GM21717 (cell line): ENCODE measurements around the gene AMIGO3.

Experiments
- ATAC-seq: cut with Tn5 transposase; IDR thresholded peaks from one replicate; pipeline ENCODE4 v1.9.1; 2021; ENCODE audit warnings: mild to moderate bottlenecking, moderate library complexity; ENCODE audit not compliant: unreplicated experiment

Gene AMIGO3

DNA sequence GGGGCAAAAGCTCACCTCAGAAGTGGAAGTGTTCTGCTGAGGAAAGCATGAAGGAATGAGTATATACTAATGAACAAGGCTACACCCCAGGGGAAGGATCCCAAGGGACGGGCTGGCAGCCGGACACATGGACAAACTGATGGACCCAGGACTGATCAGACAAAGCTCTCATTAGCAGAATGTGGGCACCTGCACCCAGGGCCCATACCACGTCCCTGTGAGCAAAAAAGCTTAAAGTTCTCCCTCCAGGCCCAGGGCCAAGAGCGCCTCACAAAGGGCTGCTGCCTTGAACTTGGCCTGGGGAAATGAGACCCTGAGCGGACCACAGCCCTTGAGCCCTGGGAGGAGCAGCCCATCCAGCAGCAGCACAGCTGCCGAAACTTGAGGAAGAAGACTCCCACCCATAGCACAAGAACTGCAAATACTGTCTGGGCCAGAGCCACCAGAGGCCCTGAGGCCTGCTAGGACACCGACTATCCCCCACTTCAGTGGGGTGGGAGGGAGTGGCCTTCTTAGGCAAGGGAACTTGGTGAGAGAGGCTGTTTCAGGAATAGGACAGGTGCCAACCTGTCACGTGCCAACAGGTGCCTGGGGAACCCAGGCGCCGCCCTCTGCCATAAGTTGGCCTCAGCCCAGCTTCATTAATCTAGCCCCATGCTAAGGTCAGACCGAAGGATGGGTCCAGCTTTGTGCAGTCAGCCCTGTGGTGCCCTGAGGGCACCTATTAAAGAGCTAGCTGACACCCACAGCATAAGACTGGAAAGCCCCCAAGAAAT is 6.6 kb upstream of the AMIGO3 start:
- ATAC-seq, result no peak

DNA sequence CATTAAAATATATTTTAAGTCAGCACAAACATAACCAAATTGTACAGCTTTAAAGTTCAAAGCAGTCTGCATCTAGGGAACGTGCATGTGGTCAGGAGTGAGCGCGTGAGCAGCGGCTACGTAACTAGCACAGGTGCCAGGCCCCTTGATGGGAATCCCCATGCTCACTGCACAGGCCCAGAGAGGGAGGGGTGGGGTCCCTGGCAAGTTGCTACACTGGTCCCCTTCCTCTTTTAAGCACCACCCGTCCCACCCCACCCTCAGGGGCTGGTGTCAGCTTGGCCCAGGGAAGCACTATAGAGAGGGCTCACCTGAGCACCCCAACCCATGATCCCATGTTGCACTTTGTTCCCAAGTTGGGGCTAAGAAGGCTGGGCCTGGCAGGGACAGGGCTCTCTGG is 5.1 kb upstream of the AMIGO3 start:
- no peak for ATAC-seq

DNA sequence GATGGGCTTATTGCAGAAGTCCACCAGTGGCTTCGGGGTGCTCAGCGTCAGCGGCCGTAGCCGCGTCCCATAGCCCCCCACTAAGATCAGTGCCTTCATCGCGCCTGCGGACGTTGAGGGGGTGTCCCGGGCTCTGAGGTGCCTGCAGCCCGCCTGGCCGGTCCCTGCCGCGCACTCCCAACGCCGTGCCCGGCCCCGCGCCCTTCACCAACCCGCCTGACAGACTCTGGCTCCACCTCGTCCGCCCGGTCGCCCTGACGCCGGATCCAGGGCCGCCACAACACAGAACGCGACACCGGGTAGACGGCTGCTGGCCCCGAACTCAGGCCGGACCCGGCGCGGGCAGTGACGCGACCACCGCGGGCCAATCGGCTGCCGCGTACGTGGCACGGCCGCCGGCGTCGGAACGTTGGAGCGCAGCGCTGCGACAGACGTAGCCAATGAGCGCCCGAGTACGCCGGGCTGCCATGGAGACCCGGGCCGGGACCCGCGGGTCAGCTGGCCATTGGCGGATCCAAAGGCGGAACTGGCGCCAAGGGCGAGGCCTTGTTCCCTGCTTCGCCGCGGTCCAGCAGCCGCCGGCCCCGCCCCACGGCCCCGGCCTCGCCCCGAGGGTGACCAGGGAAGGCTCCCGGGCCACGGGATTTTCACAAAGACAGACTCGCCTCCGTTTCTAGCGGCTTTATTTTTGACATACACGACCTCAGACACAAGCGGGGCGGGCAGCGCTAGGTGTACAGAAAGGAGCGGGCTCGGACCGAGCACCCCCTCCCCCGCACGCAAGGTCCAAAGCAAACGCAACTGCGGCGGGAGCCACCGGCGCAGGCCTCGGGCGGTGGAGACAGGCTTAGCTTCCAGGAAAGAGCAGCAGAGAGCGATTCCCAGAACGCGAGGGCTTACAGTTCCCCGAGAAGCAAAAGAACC is 4.4 kb upstream of the AMIGO3 start, which contains the start of gene GMPPB:
Gene GMPPB (minus strand): TSS at position 324 of the 924 bp plus-strand sequence. CDS start 225 bp downstream, at position 99.
- ATAC-seq, result peak; percentile 65

DNA sequence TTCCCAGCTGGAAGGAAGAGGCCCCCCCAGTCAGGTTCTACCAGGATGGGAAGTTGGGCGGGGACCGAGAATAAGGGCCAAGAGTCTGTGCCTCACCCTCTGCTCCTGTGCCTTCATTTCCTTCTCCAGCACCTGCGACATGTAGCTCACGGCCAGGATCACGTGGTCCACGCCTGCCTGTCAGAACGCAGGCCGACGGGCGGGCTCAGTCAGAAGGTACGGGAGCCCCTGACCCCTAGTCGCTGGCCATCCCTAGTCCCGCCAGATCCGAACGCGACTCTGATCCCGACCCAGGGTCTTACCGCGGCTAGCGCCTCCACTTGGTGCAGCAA is 3.8 kb upstream of the AMIGO3 start:
- peak; percentile 7 for ATAC-seq

DNA sequence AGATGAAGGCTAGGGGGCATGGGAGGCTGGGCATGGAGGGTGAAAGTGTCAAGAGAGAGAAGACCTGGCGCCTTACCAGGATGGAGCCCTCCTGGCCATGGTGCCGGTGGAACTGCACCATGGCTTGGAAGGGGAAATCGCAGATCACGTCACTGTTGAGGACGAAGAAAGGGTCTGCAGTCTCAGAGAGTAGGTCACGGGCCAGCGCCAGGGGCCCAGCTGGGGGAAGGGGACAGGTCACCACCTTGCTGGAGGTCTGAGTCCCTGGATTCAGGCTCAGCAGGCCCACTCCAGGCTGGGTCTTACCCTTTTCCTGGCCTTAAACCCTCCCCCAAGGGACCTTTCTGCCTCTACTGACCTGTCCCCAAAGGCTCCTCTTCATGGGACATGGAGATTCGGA is 3.4 kb upstream of the AMIGO3 start:
- ATAC-seq, result no peak

DNA sequence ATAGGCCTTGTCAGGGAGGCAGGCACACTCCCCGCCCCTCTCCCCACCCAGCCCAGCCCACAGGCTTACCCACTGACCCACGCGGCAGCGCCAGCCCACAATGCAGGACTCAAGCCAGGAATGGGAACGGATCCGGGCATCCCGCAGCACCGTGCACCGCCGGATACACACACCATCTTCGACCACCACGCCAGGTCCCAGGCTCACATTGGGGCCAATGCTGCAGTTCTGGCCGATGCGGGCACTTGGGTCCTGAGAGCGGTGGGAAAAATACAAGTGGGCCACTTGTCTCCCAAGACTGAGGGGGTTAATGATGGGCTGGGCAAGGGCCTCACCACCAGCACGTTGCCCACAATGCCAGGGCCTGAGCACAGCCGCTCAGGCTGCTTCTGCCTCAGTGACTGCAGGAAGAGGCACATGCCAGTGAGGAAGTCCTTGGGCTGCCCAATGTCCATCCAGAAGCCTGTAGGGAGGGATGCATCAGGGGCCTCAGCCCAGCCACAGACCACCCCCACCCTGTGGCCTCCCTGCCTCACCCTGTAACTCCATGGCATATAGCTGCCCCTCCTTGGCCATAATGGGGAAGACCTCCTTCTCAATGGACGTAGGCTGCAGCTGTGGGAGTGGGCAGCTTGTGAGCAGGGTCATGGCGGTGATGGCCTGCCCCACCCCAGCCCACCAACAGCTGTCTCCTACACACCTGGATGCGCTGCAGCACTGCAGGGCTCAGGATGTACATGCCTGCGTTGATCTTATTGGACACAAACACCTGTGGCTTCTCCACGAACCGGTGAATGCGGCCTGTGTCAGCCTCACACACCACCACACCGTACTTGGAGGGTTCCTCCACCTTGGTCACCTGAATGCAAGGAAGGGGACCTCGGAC is 2.7 kb upstream of the AMIGO3 start:
- no peak for ATAC-seq

DNA sequence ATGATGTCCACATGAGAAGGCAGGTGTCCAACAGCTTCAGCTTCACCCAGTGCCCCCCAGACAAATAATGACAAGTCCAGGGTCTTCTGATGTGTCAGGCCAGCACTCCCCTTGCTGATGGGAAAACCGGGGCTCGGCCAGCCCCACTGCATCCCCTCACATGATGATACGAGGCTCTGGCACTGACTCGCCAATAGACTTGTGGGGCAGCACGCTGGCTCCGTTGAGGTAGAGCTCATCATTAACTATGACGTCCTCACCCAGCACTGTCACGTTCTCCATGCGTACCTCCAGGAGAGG is 2.1 kb upstream of the AMIGO3 start:
- ATAC-seq, result no peak

DNA sequence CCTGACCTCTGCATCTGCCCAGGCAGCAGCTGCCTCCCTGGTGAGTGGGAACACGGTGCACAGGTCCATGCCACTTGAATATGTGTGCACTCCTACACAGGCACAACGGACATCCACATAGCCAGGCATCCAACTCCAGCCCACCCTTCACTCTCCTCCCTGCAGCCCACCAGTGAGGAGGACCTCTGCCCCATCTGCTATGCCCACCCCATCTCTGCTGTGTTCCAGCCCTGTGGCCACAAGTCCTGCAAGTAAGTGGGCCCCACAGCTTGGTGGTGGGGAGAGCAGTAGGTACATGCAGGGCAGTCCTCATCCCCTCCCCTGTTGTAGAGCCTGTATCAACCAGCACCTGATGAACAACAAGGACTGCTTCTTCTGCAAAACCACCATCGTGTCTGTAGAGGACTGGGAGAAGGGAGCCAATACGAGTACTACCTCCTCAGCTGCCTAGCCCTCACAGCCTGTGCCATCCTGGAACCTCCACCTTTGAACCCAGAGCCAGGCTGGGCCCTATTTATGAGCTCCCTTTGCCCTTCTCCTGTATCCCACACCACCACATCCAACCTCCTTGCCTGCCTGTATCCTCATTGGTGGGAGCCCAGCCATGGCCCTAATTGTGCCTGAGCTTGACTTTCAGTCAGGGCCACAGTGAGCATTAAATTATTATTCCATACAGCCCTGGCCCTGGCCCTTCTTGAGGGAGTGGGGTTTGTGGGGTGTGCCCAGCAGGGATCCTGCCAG is 1.5 kb upstream of the AMIGO3 start:
- ATAC-seq, result no peak

DNA sequence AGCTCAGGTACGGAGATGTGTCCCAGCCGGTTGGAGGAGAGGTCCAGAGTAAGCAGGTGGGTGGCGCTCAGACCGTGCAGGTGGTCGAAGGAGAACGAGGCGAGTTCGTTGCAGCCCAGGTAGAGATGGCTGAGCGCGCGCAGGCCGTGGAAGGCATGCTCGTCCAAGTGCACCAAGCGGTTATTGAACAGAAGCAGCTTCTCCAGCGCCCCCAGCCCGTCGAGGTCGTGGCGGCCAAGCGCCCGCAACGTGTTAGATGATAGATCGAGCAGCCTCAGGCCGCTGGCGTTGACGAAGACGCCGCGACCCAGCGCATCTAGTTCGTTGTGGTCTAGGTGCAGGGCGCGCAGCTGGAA is 648 bp downstream of the AMIGO3 start:
- ATAC-seq, result no peak

DNA sequence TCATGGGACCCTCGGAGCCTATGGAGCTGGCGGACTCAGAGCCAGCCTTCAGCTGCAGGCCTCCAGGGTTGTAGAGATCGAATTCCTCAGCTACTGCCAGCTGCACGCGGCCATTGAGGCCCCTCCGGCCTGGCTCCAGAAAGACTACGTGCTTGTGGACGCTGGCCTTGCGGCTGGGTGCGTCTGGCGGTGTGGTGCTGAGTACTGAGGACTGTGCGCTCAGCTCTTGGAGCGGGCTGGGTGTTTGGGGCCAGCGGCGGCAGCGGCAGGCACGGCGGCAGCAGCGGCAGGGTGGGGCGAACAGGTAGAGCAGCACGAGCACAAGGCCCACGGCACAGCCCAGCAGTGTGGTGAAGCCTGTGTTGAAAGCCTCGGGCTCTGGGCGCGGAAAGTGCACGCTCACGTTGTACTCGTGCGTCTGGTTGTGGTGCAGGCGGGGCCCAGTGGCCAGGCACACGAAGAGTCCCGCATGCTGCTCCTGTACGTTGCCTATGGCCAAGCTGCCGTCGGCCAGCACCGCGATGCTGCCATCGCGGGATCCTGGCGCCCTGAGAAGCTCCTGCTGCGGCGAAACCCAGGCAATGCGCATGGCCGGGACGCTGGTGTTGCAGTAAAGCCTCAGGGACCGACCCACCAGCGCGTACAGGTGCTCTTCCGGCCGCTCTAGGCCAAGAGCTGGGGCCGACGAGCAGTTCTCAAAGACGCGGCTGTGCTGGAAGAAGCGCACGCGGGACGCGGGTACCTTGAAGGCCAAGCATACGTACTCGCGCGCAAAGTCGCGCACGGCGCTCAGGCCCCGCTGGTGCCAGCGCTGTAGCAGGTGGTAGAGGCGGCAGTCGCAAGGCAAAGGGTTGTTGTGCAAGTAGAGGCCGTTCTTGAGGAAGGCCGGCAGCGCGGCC is 1.3 kb downstream of the AMIGO3 start:
- ATAC-seq, result no peak

DNA sequence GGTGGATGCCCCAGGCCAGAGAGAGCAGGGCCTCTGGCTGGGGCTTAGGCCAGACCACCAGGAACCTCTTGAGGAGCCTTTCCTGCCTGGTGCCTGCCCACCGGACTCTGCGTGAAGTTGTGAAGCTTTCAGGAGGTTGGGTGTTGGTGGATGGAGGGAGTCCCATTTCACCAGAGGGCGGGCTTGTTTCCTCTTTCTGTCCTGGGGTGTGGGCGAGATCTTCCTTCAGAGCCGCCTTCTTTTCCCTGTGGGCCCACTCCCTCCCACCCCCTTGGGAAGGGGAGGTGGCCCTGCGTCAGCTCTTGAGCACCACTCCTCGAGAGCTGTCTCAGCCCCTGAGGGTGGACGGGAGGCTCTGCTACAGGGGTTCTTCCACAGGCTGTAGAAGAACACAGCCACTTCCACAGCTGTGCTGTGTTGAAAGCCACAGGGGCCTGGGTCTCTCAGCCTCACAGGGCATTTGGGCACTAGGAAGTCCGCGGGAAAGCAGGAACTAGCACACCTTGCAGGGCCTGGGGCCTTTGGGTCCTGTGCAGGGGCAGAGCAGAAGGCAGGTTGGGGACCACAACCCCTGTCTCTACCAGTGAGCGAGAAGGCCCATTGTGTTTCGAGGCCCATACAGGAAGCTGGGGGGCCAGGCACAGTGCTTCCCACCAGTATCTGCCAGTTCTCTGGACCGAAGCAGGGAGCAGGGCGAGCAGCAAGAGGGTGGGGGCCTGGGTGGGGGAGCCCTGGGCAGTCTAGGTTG is 2.1 kb downstream of the AMIGO3 start:
- no peak for ATAC-seq

DNA sequence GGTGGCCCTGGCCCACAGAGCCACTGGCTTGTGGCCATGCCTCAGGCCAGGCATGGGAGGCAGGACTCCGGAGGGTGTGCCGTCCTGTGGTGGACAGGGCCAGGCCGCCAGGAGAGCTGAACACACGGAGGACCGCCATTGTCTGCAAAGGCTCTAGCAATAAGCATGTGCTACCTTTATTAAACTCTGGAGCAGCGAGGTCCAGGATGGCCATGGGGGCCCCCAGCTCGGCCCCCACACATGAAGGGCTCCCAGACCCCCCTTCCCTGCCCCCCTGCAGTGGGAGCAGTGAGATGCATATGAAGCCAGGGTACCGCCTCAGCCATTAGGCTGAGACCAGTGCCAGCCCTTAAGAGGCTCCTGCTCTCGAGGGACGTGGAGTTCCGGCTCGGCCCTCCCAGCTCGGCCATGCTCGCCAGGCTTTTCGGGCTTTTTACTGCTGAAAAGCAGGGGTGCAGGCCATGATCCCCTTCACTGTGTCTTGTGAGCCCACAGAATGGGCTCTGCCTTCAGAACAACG is 2.7 kb downstream of the AMIGO3 start:
- no peak for ATAC-seq

DNA sequence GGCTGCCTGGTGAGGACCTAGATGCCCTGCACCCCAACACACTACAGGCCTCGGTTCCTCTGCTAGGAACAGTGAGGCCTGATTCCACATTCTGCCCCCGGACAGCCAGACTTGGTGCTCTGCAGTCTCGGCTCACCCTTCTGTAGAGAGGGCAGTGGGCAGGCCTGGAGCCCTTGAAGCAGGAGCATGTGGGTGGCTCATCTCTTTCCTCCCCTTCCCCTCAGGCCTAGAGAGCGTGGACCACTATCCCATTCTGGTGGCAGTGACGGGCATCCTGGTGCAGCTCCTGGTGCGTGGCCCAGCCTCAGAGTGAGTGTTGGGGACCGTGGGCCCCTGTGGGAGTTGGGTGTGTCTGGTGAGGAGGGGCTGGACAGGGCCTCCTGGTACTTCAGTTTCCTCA is 3.3 kb downstream of the AMIGO3 start:
- ATAC-seq, result no peak

DNA sequence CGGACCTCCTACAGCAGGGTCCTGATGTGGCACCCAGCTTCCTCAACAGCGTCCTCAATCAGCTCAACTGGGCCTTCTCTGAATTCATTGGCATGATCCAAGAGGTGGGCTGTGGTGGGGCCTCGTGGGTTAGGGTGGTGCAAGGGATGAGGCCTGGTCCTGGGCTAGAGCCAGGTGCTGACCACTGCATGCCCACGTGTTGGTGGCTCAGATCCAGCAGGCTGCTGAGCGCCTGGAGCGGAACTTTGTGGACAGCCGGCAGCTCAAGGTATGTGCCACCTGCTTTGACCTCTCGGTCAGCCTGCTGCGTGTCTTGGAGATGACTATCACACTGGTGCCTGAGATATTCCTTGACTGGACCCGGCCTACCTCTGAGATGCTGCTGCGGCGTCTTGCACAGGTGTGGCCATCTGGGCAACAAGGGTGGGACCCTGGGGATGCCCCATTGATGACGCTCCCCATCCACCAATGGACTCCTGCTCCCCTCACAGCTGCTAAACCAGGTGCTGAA is 3.8 kb downstream of the AMIGO3 start:
- no peak for ATAC-seq

DNA sequence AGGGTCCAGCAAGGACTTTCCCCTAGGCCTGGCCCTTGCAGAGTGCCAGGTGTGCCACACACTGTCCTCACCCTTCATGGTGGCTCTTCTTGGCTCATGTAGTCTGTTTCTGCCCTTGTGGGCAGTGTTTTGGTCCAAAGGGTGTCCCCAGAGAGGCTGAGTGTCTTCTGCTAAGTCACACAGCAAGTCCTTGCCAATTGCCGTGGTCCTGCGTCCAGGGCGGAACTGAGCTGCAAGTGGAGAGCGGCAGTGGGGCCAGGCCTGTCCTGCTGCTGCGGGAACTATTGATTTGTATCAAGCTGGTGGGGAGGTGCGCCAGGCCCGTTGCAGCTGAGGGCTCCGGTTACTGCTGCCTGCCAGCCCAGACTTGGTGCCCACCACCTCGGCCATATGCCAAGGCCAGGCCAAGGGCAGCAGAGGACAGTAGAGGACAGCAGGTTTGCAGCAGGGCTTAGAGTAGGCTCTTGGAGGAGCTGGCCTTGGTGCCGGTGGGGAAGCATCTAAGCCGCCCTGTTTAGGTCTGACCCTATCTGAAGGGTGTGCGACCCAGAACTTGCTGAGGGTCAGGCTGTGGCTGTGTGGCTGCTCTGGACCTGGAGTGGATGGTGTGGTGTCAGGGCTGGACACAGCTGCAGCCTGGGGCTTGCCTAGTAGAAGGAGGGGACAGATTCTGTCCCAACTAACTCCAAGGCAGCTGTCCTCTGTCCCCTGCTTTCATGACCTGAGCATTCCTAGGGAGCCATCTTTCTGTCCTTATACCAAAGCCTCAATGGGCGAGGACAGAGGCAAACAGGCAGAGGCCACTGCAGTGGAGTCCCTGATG is 4.5 kb downstream of the AMIGO3 start:
- ATAC-seq, result no peak

DNA sequence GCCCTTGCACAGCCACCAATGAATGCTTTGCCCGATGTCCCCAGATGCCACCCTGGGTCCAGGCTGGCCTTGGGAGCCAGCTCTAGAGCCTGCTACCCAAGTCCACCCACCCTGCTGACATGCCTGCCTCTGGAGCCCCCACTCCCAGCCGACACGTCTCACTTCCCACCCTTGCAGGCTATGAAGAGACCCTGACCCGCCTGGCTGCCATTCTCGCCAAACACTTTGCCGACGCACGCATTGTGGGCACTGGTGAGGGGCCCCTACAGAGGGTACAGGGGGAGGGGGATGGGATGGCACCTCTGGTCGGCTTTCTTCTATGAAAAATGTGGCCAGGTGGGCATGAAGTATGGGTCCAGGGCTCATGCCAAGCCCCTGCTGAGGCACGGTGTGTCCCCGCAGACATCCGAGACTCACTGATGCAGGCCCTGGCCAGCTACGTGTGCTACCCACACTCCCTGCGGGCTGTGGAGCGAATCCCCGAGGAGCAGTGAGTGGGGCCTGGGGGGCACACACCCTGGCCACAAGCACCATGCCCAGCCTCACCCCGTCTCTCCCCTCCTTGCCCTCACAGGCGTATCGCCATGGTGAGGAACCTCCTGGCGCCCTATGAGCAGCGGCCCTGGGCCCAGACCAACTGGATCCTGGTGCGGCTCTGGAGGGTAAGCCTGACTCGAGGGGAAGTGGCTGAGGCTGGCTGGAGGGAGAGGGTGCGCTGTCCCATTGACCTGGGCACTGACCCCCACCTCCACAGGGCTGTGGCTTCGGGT is 6.0 kb downstream of the AMIGO3 start:
- no peak for ATAC-seq
